ENCODE measurements around the gene ZNF689.

The ZNF689 gene

GRCh38 chr16:30628628-30629540, 18.7 kb upstream of the ZNF689 start:
- peak; percentile 90 for DNase-seq (ENCODE audit: extremely low spot score)
- ChIA-PET POLR2A (interaction anchor here (0.8 to 1.8 kb wide), 9 partner anchors 16 to 450 kb away, joined by 3 to 7 read pairs (median 3); partner anchors contain the start of genes DCTPP1, ZNF688, ZNF689 and ZNF764), CTCF (interaction anchor here (0.7 to 2.6 kb wide), 13 partner anchors 9 to 233 kb away, joined by 3 to 15 read pairs (median 3); partner anchors contain the start of genes DCTPP1, FBRS and ZNF689)
- no peak for TF ChIP-seq FOXK2 (IDR thresholded peaks at IDR 0.05)
- no peak for TF ChIP-seq FOXM1 (IDR thresholded peaks at IDR 0.05; ENCODE audit: borderline replicate concordance)
- TF ChIP-seq SUZ12 (IDR thresholded peaks at IDR 0.05): no peak
- TF ChIP-seq FOXA1 (IDR thresholded peaks at IDR 0.05): no peak
- peak; percentile 74 for TF ChIP-seq ZNF384 (IDR thresholded peaks at IDR 0.05)
- no peak for TF ChIP-seq L3MBTL2 (conservative IDR thresholded peaks at IDR 0.05)
- no peak for TF ChIP-seq HDGF (IDR thresholded peaks at IDR 0.05; ENCODE audit: borderline replicate concordance)

- CTCF ChIA-PET: interaction anchor here (0.7 to 1.3 kb wide), 3 partner anchors 11 to 196 kb away, joined by 3 to 5 read pairs (median 4); partner anchors contain the start of gene DCTPP1
- DNase-seq (ENCODE audit: extremely low spot score): no peak
- POLR2A ChIA-PET: interaction anchor here (0.9 to 1.8 kb wide), 2 partner anchors 10 to 91 kb away, joined by 4 to 5 read pairs; partner anchors contain the start of gene ZNF747
- TF ChIP-seq FOXM1 (IDR thresholded peaks at IDR 0.05; ENCODE audit: borderline replicate concordance) (no peak), LEF1 (IDR thresholded peaks at IDR 0.05; ENCODE audit: borderline replicate concordance) (no peak), SP1 (IDR thresholded peaks at IDR 0.05) (no peak), ELF4 (IDR thresholded peaks at IDR 0.05) (no peak)
Measured at GRCh38 chr16:30626236-30626635, 16.0 kb upstream of the ZNF689 start.

GRCh38 chr16:30623536-30624283, 13.5 kb upstream of the ZNF689 start:
- TF ChIP-seq FOXM1 (IDR thresholded peaks at IDR 0.05; ENCODE audit: borderline replicate concordance): no peak
- no peak for TF ChIP-seq FOXA1 (IDR thresholded peaks at IDR 0.05)
- TF ChIP-seq ARNT (IDR thresholded peaks at IDR 0.05): no peak

GRCh38 chr16:30622455-30623032, 12.4 kb upstream of the ZNF689 start:
- TF ChIP-seq CTBP1 (IDR thresholded peaks at IDR 0.05; ENCODE audit: borderline replicate concordance) (no peak), SUZ12 (IDR thresholded peaks at IDR 0.05) (no peak), FOXK2 (IDR thresholded peaks at IDR 0.05) (no peak), ELF4 (IDR thresholded peaks at IDR 0.05) (no peak), BHLHE40 (IDR thresholded peaks at IDR 0.05; ENCODE audit: borderline replicate concordance) (no peak), L3MBTL2 (conservative IDR thresholded peaks at IDR 0.05) (no peak), SP1 (IDR thresholded peaks at IDR 0.05) (no peak), FOXM1 (IDR thresholded peaks at IDR 0.05; ENCODE audit: borderline replicate concordance) (no peak), TARDBP (IDR thresholded peaks at IDR 0.05) (no peak), ZNF384 (IDR thresholded peaks at IDR 0.05) (no peak), ARNT (IDR thresholded peaks at IDR 0.05) (no peak), HDGF (IDR thresholded peaks at IDR 0.05; ENCODE audit: borderline replicate concordance) (no peak), PKNOX1 (IDR thresholded peaks at IDR 0.05) (no peak), LEF1 (IDR thresholded peaks at IDR 0.05; ENCODE audit: borderline replicate concordance) (no peak), NFRKB (IDR thresholded peaks at IDR 0.05) (no peak), FOXA1 (IDR thresholded peaks at IDR 0.05) (no peak)
- POLR2A ChIA-PET: interaction anchor here (1.7 to 2.2 kb wide), 3 partner anchors 8 to 28 kb away, joined by 4 to 7 read pairs (median 5); partner anchors contain the start of genes PRR14 and ZNF689
- CTCF ChIA-PET: interaction anchor here (0.6 to 1.5 kb wide), 3 partner anchors 24 to 581 kb away, joined by 3 read pairs; no protein-coding TSS in a partner anchor

More at GRCh38 chr16:30623536-30624283, 13.5 kb upstream of the ZNF689 start:
- POLR2A ChIA-PET: interaction anchor here (1.7 to 2.2 kb wide), 4 partner anchors 9 to 27 kb away, joined by 4 to 7 read pairs (median 6); partner anchors contain the start of genes PRR14 and ZNF689
- CTCF ChIA-PET: interaction anchor here (0.9 to 1.6 kb wide), 2 partner anchors 8 kb away, joined by 6 to 10 read pairs; no protein-coding TSS in a partner anchor
- no peak for DNase-seq (ENCODE audit: extremely low spot score)

GRCh38 chr16:30621765-30622164, 11.6 kb upstream of the ZNF689 start:
- TF ChIP-seq L3MBTL2 (conservative IDR thresholded peaks at IDR 0.05): no peak
- TF ChIP-seq ZNF384 (IDR thresholded peaks at IDR 0.05): no peak
- no peak for TF ChIP-seq FOXK2 (IDR thresholded peaks at IDR 0.05)
- no peak for TF ChIP-seq FOXM1 (IDR thresholded peaks at IDR 0.05; ENCODE audit: borderline replicate concordance)
- TF ChIP-seq CTBP1 (IDR thresholded peaks at IDR 0.05; ENCODE audit: borderline replicate concordance): no peak
- TF ChIP-seq SUZ12 (IDR thresholded peaks at IDR 0.05): no peak
- TF ChIP-seq FOXA1 (IDR thresholded peaks at IDR 0.05): no peak
- TF ChIP-seq BHLHE40 (IDR thresholded peaks at IDR 0.05; ENCODE audit: borderline replicate concordance): no peak
- no peak for TF ChIP-seq LEF1 (IDR thresholded peaks at IDR 0.05; ENCODE audit: borderline replicate concordance)
- TF ChIP-seq PKNOX1 (IDR thresholded peaks at IDR 0.05): no peak
- no peak for TF ChIP-seq SP1 (IDR thresholded peaks at IDR 0.05)
- TF ChIP-seq NFRKB (IDR thresholded peaks at IDR 0.05): no peak
- no peak for TF ChIP-seq HDGF (IDR thresholded peaks at IDR 0.05; ENCODE audit: borderline replicate concordance)
- TF ChIP-seq ELF4 (IDR thresholded peaks at IDR 0.05): no peak
- no peak for TF ChIP-seq TARDBP (IDR thresholded peaks at IDR 0.05)
- ChIA-PET CTCF (interaction anchor here (1.5 kb wide), 2 partner anchors 10 to 23 kb away, joined by 3 read pairs; no protein-coding TSS in a partner anchor), POLR2A (interaction anchor here (1.0 to 1.9 kb wide), 2 partner anchors 12 to 29 kb away, joined by 4 to 6 read pairs; partner anchors contain the start of genes PRR14 and ZNF689)
- DNase-seq (ENCODE audit: extremely low spot score): no peak

More at GRCh38 chr16:30622455-30623032, 12.4 kb upstream of the ZNF689 start:
- DNase-seq (ENCODE audit: extremely low spot score): no peak

Measured in HEK293T (cell line).